Measurements from ENCODE around the gene MOAP1.
"Not testable (repeated sequence)": the region's sequence is repeated elsewhere in the genome, so short reads cannot be mapped to it uniquely, and the experiment has no call there.

Gene MOAP1

DNA sequence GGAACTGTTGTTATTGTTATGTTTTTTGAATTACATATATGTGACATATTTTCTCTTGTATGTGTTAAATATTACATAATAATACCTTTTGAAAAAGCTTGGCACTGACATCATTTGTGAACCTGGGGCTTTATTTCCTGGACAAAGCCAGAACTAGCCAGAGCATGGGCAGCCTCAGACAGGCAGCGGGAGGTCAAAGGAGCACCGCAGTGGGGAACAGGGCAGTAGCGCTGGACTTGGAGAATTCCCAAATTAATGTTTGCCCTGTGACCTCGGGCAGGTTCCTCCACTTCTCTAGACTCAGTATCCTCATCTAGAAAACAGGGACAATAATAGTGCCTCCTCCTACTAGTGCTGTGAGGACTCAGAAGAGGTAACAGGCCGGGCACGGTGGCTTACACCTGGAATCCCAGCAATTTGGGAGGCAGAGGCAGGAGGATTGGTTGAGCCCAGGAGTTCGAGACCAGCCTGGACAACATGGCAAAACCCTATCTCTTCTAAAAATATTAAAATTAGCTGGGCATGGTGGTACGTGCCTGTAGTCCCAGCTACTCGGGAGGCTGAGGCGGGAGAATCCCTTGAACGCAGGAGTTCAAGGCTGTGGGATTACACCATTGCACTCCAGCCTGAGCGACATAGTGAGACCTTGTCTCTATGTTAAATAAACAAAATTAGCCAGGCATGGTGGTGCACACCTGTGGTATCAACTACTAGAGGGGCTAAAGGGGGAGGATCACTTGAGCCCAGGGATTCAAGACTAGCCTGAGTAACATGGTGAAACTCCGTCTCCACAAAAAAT, 41.6 kb downstream of the MOAP1 start:
- DNase-seq = no peak

DNA sequence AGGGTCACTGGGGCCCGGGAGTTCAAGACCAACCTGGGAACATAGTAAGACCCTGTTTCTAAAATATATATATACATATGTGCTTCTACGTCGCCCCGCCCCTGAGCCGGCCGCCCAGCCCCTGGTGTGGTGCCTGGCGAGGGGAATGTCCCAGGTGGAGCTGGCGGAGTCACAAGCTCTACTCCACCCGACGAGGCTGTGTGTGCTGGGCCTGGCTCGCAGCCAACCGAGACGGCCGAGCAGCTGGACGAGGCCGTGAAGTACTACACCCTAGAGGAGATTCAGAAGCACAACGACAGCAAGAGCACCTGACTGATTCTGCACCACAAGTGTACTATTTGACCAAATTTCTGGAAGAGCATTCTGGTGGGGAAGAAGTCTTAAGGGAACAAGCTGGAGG, 46.8 kb downstream of the MOAP1 start:
- no peak for DNase-seq

DNA sequence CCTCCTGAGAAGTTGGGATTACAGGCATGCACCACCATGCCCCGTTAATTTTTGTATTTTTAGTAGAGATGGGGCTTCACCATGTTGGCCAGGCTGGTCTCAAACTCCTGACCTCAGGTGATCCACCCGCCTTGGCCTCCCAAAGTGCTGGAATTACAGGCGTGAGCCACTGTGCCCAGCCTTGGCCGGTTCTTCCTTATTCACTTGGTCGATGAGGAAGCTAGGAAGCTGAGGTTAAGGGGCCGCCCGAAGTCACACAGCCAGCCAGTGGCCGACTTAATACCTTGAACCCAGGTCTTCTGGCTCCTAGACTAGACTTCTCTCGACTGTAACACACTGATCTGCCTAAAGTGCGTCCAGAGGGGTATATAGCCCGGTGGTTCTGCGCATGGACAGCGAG, 48.2 kb downstream of the MOAP1 start:
- not testable (repeated sequence) for DNase-seq

DNA sequence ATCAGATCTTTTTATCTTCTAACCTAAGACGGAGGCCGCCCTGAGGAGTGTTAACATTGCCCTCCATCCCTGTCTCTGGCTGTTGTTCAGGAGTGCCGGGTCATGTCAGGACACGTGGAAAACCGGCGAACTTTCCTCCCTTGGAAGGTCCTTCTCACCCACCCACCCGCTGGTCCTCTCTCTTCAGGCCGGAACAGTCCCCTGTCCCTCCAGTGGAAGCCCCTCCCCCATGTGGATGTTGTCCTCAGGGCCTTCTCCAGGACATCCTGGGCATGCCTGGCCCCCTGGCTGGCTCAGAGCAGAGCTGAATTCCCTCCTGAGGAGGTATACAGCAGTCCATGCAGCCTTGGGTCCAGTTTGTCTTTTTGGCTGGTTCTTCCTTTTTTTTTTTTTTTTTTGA, 48.7 kb downstream of the MOAP1 start:
- DNase-seq = no peak

DNA sequence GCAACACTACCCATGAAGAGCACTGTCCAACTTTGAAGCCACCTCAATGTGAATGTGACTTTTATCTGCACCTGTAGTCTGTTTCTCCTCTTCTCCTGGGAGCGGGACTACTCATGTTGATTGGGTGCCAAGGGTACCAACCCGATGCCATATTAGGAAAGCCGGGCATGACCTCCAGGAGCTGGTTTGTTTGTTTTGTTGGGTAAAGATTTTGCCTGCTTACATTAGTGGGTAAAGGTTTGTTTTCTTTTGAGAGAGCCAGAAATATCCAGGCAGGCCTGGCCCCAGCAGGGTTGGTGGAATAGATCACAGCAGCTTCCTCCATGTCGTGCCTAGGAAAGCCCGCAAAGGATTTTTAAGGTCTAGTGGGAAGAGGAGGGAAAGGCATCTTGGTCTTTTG, 49.3 kb downstream of the MOAP1 start:
- DNase-seq = no peak

DNA sequence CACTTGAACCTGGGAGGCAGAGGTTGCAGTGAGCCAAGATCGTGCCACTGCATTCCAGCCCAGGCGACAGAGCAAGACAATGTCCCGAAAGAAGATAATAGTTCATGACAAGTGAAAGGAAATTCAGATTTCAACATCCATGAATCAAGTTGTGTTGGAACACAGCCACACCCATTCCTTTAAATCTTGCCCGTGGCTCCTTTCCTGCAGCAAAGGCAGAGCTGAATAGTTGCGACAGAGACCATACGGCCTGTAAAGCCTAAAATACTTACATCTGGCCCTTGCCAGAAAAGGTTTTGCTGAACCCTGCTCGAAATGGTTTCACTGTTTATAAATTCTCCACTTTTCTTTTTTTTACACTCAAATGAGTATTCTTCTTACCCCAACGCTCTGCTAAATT, 51.2 kb downstream of the MOAP1 start:
- no peak for DNase-seq

DNA sequence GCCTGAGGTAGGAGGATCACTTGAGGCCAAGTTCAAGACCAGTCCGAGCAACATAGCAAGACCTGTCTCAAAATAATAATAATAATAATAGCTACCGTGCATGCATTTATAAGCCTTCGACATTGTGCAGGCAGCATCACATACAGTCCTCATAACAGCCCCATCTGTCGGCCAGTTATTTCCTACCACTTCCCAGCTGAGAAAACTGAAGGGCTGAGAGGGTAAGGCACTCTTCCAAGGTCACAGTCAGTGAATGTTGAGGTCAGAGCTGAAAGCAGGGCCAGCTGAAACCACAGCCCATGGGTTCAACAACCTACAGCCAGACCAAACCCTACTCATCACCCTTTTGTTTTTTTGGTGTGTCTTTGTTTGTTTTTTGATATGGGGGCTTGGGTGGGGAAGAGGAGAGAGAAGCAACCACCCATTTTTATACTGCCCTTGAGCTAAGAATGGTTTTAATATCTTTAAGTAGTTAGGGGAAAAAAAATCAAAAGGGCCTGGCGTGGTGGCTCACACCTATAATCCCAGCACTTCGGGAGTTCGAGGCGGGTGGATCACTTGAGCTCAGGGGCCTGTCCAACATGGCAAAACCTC, 52.1 kb downstream of the MOAP1 start:
- DNase-seq = no peak

All from T-helper 1 cell (primary cell).